Middle frontal gyrus (tissue), 1 donor: ENCODE results near the gene EPS8.
A peak's percentile ranks its signal among the peaks of the same experiment; 100 is the strongest.

Experiments
- DNase-seq: peaks from one replicate; pipeline ENCODE4 v3.0.0-alpha.2; 2015; ENCODE audit warnings: low spot score; ENCODE audit errors: extremely low spot score

EPS8 gene

GRCh38 chr12:15603474-15604085 lies 185.6 kb downstream of the EPS8 start:
- DNase-seq, result no peak

GRCh38 chr12:15602051-15602672 lies 187.0 kb downstream of the EPS8 start:
- DNase-seq, result no peak

GRCh38 chr12:15601210-15601800 lies 187.9 kb downstream of the EPS8 start:
- DNase-seq, result no peak

GRCh38 chr12:15600223-15600935 lies 188.8 kb downstream of the EPS8 start:
- no peak for DNase-seq

- DNase-seq, result no peak
Observed at GRCh38 chr12:15599266-15600037, 189.7 kb downstream of the EPS8 start.

- no peak for DNase-seq
Observed at GRCh38 chr12:15597125-15597830, 191.9 kb downstream of the EPS8 start.

GRCh38 chr12:15596174-15596573 lies 193.0 kb downstream of the EPS8 start:
- DNase-seq, result no peak

- no peak for DNase-seq
Observed at GRCh38 chr12:15592934-15593333, 196.3 kb downstream of the EPS8 start.

- DNase-seq, result no peak
Observed at GRCh38 chr12:15591811-15592210, 197.4 kb downstream of the EPS8 start.

GRCh38 chr12:15590180-15590826 lies 198.9 kb downstream of the EPS8 start:
- DNase-seq, result peak; percentile 64

GRCh38 chr12:15589328-15590032 lies 199.7 kb downstream of the EPS8 start:
- no peak for DNase-seq

- DNase-seq, result peak; percentile 65
Observed at GRCh38 chr12:15584366-15585041, 204.7 kb downstream of the EPS8 start.

- DNase-seq, result no peak
Observed at GRCh38 chr12:15583804-15584203, 205.4 kb downstream of the EPS8 start.

GRCh38 chr12:15581006-15581405 lies 208.2 kb downstream of the EPS8 start:
- no peak for DNase-seq

GRCh38 chr12:15580431-15580830 lies 208.8 kb downstream of the EPS8 start:
- no peak for DNase-seq

- DNase-seq, result no peak
Observed at GRCh38 chr12:15575671-15576541, 213.3 kb downstream of the EPS8 start.

- no peak for DNase-seq
Observed at GRCh38 chr12:15574353-15574752, 214.8 kb downstream of the EPS8 start.
